Measurements from ENCODE around the gene ZNF681.
"Not testable (repeated sequence)": the region's sequence is repeated elsewhere in the genome, so short reads cannot be mapped to it uniquely, and the experiment has no call there.

The ZNF681 gene

GRCh38 chr19:23758187-23759074, at the start of gene ZNF681:
TSS of gene ZNF681 (minus strand) at chr19:23758891. CDS start at chr19:23758749, 142 bp downstream.
- DNase-seq = peak; percentile 82 to 99 (median 93)
- intact Hi-C loops (cut with DNase I) = no loop called here

GRCh38 chr19:23804676-23805075, 46.0 kb upstream of the ZNF681 start:
- intact Hi-C loops (cut with DNase I) = no loop called here

GRCh38 chr19:23802290-23802689, 43.6 kb upstream of the ZNF681 start:
- intact Hi-C loops (cut with DNase I) = no loop called here
- no peak for DNase-seq

More at GRCh38 chr19:23804676-23805075, 46.0 kb upstream of the ZNF681 start:
- DNase-seq = no peak

GRCh38 chr19:23801803-23802202, 43.1 kb upstream of the ZNF681 start:
- no peak for DNase-seq
- intact Hi-C loops (cut with DNase I) = no loop called here

GRCh38 chr19:23800868-23801267, 42.2 kb upstream of the ZNF681 start:
- no peak for DNase-seq
- intact Hi-C loops (cut with DNase I) = no loop called here

- DNase-seq = no peak
- intact Hi-C loops (cut with DNase I) = no loop called here
Observed at GRCh38 chr19:23800271-23800670, 41.6 kb upstream of the ZNF681 start.

GRCh38 chr19:23799321-23799720, 40.6 kb upstream of the ZNF681 start:
- intact Hi-C loops (cut with DNase I) = no loop called here
- no peak for DNase-seq

GRCh38 chr19:23795462-23795861, 36.8 kb upstream of the ZNF681 start:
- intact Hi-C loops (cut with DNase I) = no loop called here
- no peak for DNase-seq

- DNase-seq = no peak
- intact Hi-C loops (cut with DNase I) = no loop called here
Observed at GRCh38 chr19:23792784-23793183, 34.1 kb upstream of the ZNF681 start.

GRCh38 chr19:23790641-23791488, 32.2 kb upstream of the ZNF681 start:
- peak in 1 of 10 donors; percentile 78 for DNase-seq
- intact Hi-C loops (cut with DNase I) = no loop called here

GRCh38 chr19:23789246-23789645, 30.6 kb upstream of the ZNF681 start:
- intact Hi-C loops (cut with DNase I) = no loop called here
- no peak for DNase-seq

- DNase-seq = no peak
- intact Hi-C loops (cut with DNase I) = no loop called here
Observed at GRCh38 chr19:23788411-23788810, 29.7 kb upstream of the ZNF681 start.

GRCh38 chr19:23787106-23787505, 28.4 kb upstream of the ZNF681 start:
- intact Hi-C loops (cut with DNase I) = no loop called here
- no peak for DNase-seq

GRCh38 chr19:23785982-23786381, 27.3 kb upstream of the ZNF681 start:
- no peak for DNase-seq
- intact Hi-C loops (cut with DNase I) = no loop called here

GRCh38 chr19:23784274-23784673, 25.6 kb upstream of the ZNF681 start:
- DNase-seq = no peak
- intact Hi-C loops (cut with DNase I) = no loop called here

GRCh38 chr19:23783636-23784035, 24.9 kb upstream of the ZNF681 start:
- no peak for DNase-seq
- intact Hi-C loops (cut with DNase I) = no loop called here

GRCh38 chr19:23779645-23780044, 21.0 kb upstream of the ZNF681 start:
- no peak for DNase-seq
- intact Hi-C loops (cut with DNase I) = no loop called here

GRCh38 chr19:23778566-23778965, 19.9 kb upstream of the ZNF681 start:
- intact Hi-C loops (cut with DNase I) = no loop called here
- no peak for DNase-seq

- DNase-seq; intact Hi-C loops (cut with DNase I): not testable (repeated sequence)
Observed at GRCh38 chr19:23778036-23778435, 19.3 kb upstream of the ZNF681 start.

GRCh38 chr19:23777216-23777615, 18.5 kb upstream of the ZNF681 start:
- DNase-seq = no peak
- intact Hi-C loops (cut with DNase I) = no loop called here

- intact Hi-C loops (cut with DNase I) = no loop called here
- DNase-seq = no peak
Observed at GRCh38 chr19:23776507-23777205, 18.0 kb upstream of the ZNF681 start.

All from posterior cingulate gyrus (tissue), 11 donors.